Sigmoid colon (tissue), 7 donors: ENCODE measurements around the gene CRTAC1. TPM values are rescaled to one million over a fixed set of nuclear protein-coding genes. Genes with fewer than 3 reads are reported as not detected.

Experiments
- DNase-seq: peaks from one replicate; pipeline ENCODE4 v3.0.0-alpha.2; 2019
- H3K27ac ChIP-seq, 4 donors: fragments of 200-600 bp; sonication (generic); one replicate each; pipeline ENCODE4 v1.5.1; 2016 to 2019; ENCODE audit warnings: mild to moderate bottlenecking in 1 of 4
- H3K27me3 ChIP-seq, 3 donors: fragments of 200-600 bp; sonication (generic); one replicate each; pipeline ENCODE4 v1.5.1; 2019; ENCODE audit warnings: mild to moderate bottlenecking in 1 of 3
- H3K36me3 ChIP-seq, 4 donors: fragments of 200-600 bp; sonication (generic); one replicate each; pipeline ENCODE4 v1.5.1; 2016 to 2019
- H3K4me1 ChIP-seq, 4 donors: fragments of 200-600 bp; sonication (generic); one replicate each; pipeline ENCODE4 v1.5.1; 2017 to 2019
- H3K4me3 ChIP-seq, 4 donors: fragments of 200-600 bp; sonication (generic); one replicate each; pipeline ENCODE4 v1.5.1; 2017 to 2019; ENCODE audit warnings: mild to moderate bottlenecking in 2 of 4, moderate library complexity in 1 of 4
- H3K9me3 ChIP-seq, 4 donors: fragments of 200-600 bp in 3 of 4; sonication (generic) in 3 of 4; one replicate each; pipeline versions ENCODE4 v1.5.1 to v1.6.1; 2013 to 2019
- EP300 ChIP-seq, 4 donors: sonication (generic); formaldehyde crosslinking; IDR thresholded peaks; one replicate each; pipeline ENCODE4 v1.6.1; 2017; ENCODE audit warnings: antibody characterized with exemption in 4 of 4
- POLR2A ChIP-seq, 2 donors: fragments of 450-650 bp; IDR thresholded peaks; one replicate each; pipeline ENCODE4 v1.6.1; 2016; ENCODE audit warnings: antibody characterized with exemption in 2 of 2, mild to moderate bottlenecking in 2 of 2, moderate library complexity in 2 of 2
- POLR2AphosphoS5 ChIP-seq, 4 donors: sonication (generic); formaldehyde crosslinking; IDR thresholded peaks; one replicate each; pipeline ENCODE4 v1.6.1; 2017; ENCODE audit warnings: antibody characterized with exemption in 4 of 4
- WGBS, 2 donors: extraction: QIAGEN DNeasy Blood & Tissue Kit; methylation state at CpG; one replicate each; pipeline ENCODE4 v1.1.7; 2013; 5-methylcytosine and 5-hydroxymethylcytosine counted together
- intact Hi-C: fragments of 100-400 bp; cut with DNase I; formaldehyde crosslinking; loops from one replicate; pipeline ENCODE4 v1.15.1; 2023
- polyA plus RNA-seq, 3 donors: library from polyadenylated mRNA; stranded (reverse); fragments of 200-250 nt; gene quantifications; one replicate each; pipeline ENCODE4 v1.2.3, GENCODE V29; 2013
- total RNA-seq, 4 donors: library from RNA; depleted of rRNA; stranded (reverse); fragments of >200 nt; gene quantifications; one replicate each; pipeline ENCODE4 v1.1.0, GENCODE V29; 2016
- TF ChIP-seq, protein P1 (sequence below), 4 experiments: fragments of 450-650 bp in 3 of 4; fragments of 200-600 bp in 1 of 4; IDR thresholded peaks; one replicate each; pipeline ENCODE4 v1.5.1; 2016 to 2019; ENCODE audit warnings: antibody characterized with exemption in 4 of 4, mild to moderate bottlenecking in 3 of 4, moderate library complexity in 2 of 4
- donor health status: healthy with polysubstance abuse.
- donor health status: Bipolar disorder and iron deficiency.
- donor health status: healthy.

The CRTAC1 gene
- total and polyA plus RNA-seq, 7 donors, result 1.2 to 6.4 (median 2.6) TPM; not detected in 1

DNA sequence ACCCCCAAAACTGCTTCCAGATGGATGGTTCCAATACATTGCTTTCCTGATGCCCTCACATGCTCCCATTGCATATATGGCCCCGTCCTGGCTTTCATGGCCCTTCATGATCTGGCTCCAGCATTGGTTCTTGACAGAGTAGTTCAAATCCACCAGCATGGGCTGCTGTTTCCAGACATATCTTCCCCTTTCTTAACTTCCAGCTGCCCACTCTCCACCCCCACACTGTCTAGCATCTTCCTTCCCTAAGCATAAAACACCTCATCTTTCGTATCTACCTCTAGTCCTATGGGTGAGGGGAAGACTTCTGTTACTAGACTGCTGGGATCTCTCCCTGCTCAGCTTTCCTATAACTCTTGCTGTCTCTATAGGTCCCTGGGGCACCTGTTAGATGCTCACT lies 194.0 kb downstream of the CRTAC1 start:
- intact Hi-C loops, result no loop called here
- Histone ChIP-seq H3K9me3 (no peaks in the 10 kb centered on the region), H3K4me3 (no peak overlapping the region), H3K27me3 (peaks cover 0 to 25% (median 0%) of the 10 kb centered on the region in 3 donors), H3K36me3 (no peaks in the 10 kb centered on the region), H3K27ac (no peak overlapping the region), H3K4me1 (peaks cover 0 to 11% (median 4%) of the 10 kb centered on the region in 4 donors)
- 82 to 88% methylated on average over 2 of the region's 2 CpGs for WGBS, 2 donors
- TF ChIP-seq EP300 (IDR thresholded peaks at IDR 0.05), result no peak
- no peak for TF ChIP-seq POLR2AphosphoS5 (IDR thresholded peaks at IDR 0.05)
- TF ChIP-seq POLR2A (IDR thresholded peaks at IDR 0.05), result no peak
- TF ChIP-seq, protein P1, sequence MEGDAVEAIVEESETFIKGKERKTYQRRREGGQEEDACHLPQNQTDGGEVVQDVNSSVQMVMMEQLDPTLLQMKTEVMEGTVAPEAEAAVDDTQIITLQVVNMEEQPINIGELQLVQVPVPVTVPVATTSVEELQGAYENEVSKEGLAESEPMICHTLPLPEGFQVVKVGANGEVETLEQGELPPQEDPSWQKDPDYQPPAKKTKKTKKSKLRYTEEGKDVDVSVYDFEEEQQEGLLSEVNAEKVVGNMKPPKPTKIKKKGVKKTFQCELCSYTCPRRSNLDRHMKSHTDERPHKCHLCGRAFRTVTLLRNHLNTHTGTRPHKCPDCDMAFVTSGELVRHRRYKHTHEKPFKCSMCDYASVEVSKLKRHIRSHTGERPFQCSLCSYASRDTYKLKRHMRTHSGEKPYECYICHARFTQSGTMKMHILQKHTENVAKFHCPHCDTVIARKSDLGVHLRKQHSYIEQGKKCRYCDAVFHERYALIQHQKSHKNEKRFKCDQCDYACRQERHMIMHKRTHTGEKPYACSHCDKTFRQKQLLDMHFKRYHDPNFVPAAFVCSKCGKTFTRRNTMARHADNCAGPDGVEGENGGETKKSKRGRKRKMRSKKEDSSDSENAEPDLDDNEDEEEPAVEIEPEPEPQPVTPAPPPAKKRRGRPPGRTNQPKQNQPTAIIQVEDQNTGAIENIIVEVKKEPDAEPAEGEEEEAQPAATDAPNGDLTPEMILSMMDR (IDR thresholded peaks at IDR 0.05), result no peak
- peak; percentile 34 for DNase-seq

DNA sequence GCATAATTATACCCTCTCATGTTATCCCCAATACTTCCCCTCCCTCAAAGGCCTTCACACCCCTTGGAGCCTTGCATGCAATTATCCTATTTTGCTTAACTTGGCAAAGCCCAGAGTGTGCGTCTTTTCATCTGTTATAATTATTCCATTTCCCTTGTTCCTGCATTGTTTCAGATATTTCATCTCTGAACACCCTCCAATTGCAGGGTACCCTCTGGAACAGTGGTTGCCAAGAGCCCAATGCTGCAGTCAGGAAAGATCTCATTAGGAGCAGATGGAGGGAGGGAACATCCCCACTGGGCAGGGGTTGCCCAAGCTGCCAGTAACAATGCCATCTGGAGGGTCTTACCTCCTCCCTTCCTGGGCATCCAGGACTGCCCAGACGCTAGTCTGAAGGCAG lies 199.2 kb downstream of the CRTAC1 start:
- H3K4me1 ChIP-seq, result no peaks in the 10 kb centered on the region
- H3K27ac ChIP-seq, result no peak overlapping the region
- H3K27me3 ChIP-seq, result peaks cover 0 to 37% (median 0%) of the 10 kb centered on the region in 3 donors
- no peak for DNase-seq
- TF ChIP-seq EP300 (IDR thresholded peaks at IDR 0.05), result no peak
- TF ChIP-seq POLR2A (IDR thresholded peaks at IDR 0.05), result no peak
- no peak for TF ChIP-seq POLR2AphosphoS5 (IDR thresholded peaks at IDR 0.05)
- H3K9me3 ChIP-seq, result no peaks in the 10 kb centered on the region
- no peak overlapping the region for H3K4me3 ChIP-seq
- intact Hi-C loops, result no loop called here
- WGBS, 2 donors, result 73% methylated on average over 2 of the region's 2 CpGs
- no peaks in the 10 kb centered on the region for H3K36me3 ChIP-seq

DNA sequence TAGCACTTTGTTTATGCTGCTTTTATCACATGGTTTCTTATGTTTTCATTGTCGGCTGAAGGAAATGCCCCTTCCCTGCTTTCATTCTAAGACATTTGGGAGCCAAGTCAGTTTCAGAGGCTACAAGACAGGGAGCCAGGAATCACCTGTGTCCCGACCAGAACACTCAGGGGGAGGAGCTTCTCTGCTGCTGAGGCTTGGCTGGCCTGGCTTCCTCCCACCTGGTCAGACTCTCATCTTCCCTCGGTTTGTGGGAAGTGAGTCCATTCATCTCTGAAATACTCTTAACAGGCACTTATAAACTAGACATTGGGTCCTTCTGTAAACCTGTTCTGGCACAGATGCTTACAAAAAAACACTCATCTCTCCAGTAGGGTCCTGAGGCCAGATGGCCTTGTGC lies 200.4 kb downstream of the CRTAC1 start:
- no peak overlapping the region for H3K4me3 ChIP-seq
- WGBS, 2 donors, result 4 to 21% methylated on average over 3 of the region's 3 CpGs
- H3K36me3 ChIP-seq, result no peaks in the 10 kb centered on the region
- intact Hi-C loops, result no loop called here
- H3K9me3 ChIP-seq, result no peaks in the 10 kb centered on the region
- H3K27me3 ChIP-seq, result peaks cover 0 to 39% (median 0%) of the 10 kb centered on the region in 3 donors
- H3K4me1 ChIP-seq, result no peaks in the 10 kb centered on the region
- TF ChIP-seq POLR2A (IDR thresholded peaks at IDR 0.05) (no peak), POLR2AphosphoS5 (IDR thresholded peaks at IDR 0.05) (no peak), EP300 (IDR thresholded peaks at IDR 0.05) (no peak)
- TF ChIP-seq, protein P1 (IDR thresholded peaks at IDR 0.05), result no peak
- H3K27ac ChIP-seq, result no peak overlapping the region
- no peak for DNase-seq

GRCh38 chr10:97828721-97829120 lies 201.7 kb downstream of the CRTAC1 start:
- WGBS, 2 donors, result 58 to 65% methylated on average over 2 of the region's 2 CpGs
- Histone ChIP-seq H3K27ac (no peak overlapping the region), H3K9me3 (no peaks in the 10 kb centered on the region), H3K4me1 (no peaks in the 10 kb centered on the region), H3K27me3 (peaks cover 0 to 43% (median 0%) of the 10 kb centered on the region in 3 donors), H3K4me3 (no peak overlapping the region), H3K36me3 (no peaks in the 10 kb centered on the region)
- no peak for TF ChIP-seq EP300 (IDR thresholded peaks at IDR 0.05)
- TF ChIP-seq POLR2AphosphoS5 (IDR thresholded peaks at IDR 0.05), result no peak
- TF ChIP-seq, protein P1 (IDR thresholded peaks at IDR 0.05), result no peak
- TF ChIP-seq POLR2A (IDR thresholded peaks at IDR 0.05), result no peak
- intact Hi-C loops, result no loop called here
- DNase-seq, result no peak

DNA sequence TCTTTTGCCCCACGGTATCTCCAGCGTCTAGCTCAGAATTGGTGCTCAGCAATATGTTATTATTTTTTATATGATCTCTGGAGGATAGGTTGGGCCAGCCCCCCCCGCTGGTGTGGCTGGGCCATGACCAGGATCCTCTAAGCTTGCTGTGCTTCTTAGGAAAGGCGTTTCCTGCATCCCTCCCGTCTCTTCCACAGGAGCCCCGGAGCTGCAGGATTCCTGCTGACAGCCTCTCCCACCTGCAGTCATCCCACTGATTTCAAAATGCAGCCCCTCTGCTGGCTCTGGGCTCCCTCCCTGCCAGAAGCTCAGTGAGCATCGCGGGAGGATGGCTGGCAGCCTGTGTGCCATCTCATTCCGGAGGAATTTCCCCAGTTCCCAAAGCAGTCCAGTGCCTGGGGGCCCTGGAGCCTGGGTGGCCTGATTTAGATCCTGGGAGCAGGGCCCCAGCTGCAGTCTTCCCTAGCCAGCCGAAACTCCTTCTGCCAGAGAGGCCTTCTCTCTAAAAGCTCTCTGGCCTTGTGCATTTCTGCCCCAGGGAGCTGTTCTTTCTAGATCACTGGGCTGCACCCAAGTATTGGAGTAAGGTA lies 202.6 kb downstream of the CRTAC1 start:
- peaks cover 0 to 43% (median 0%) of the 10 kb centered on the region in 3 donors for H3K27me3 ChIP-seq
- DNase-seq, result no peak
- TF ChIP-seq POLR2A (IDR thresholded peaks at IDR 0.05) (no peak), EP300 (IDR thresholded peaks at IDR 0.05) (no peak), POLR2AphosphoS5 (IDR thresholded peaks at IDR 0.05) (no peak)
- TF ChIP-seq, protein P1 (IDR thresholded peaks at IDR 0.05), result no peak
- H3K9me3 ChIP-seq, result no peaks in the 10 kb centered on the region
- H3K4me3 ChIP-seq, result no peak overlapping the region
- H3K36me3 ChIP-seq, result no peaks in the 10 kb centered on the region
- intact Hi-C loops, result no loop called here
- 59 to 63% methylated on average over 10 of the region's 10 CpGs for WGBS, 2 donors
- H3K27ac ChIP-seq, result no peak overlapping the region
- H3K4me1 ChIP-seq, result no peaks in the 10 kb centered on the region
